ENCODE results near the gene LCOR.

Gene LCOR

GRCh38 chr10:96890580-96890979 is 58.5 kb downstream of the LCOR start:
- DNase-seq: no peak

- DNase-seq: no peak
These were observed 59.7 kb downstream of the LCOR start for GRCh38 chr10:96891840-96892239.

- DNase-seq: no peak
These were observed 63.7 kb downstream of the LCOR start for GRCh38 chr10:96895662-96896424.

GRCh38 chr10:96896884-96897589 is 64.9 kb downstream of the LCOR start:
- peak; percentile 32 for DNase-seq

- no peak for DNase-seq
These were observed 70.0 kb downstream of the LCOR start for GRCh38 chr10:96902117-96902516.

GRCh38 chr10:96902731-96903358 is 70.7 kb downstream of the LCOR start:
- DNase-seq: no peak

- no peak for DNase-seq
These were observed 72.5 kb downstream of the LCOR start for GRCh38 chr10:96904648-96905047.

- DNase-seq: no peak
These were observed 74.8 kb downstream of the LCOR start for GRCh38 chr10:96906864-96907263.

- peak; percentile 84 for DNase-seq
These were observed 78.6 kb downstream of the LCOR start for GRCh38 chr10:96910488-96911395.

GRCh38 chr10:96912405-96912804 is 80.3 kb downstream of the LCOR start:
- DNase-seq: no peak

GRCh38 chr10:96913906-96914305 is 81.8 kb downstream of the LCOR start:
- DNase-seq: no peak

- no peak for DNase-seq
These were observed 85.5 kb downstream of the LCOR start for GRCh38 chr10:96917628-96918027.

GRCh38 chr10:96918214-96919002 is 86.3 kb downstream of the LCOR start:
- no peak for DNase-seq

- DNase-seq: no peak
These were observed 87.8 kb downstream of the LCOR start for GRCh38 chr10:96919785-96920430.

GRCh38 chr10:96921655-96922054 is 89.6 kb downstream of the LCOR start:
- DNase-seq: no peak

GRCh38 chr10:96922978-96923948 is 91.2 kb downstream of the LCOR start:
- no peak for DNase-seq

GRCh38 chr10:96924861-96925260 is 92.8 kb downstream of the LCOR start:
- no peak for DNase-seq

- no peak for DNase-seq
These were observed 98.4 kb downstream of the LCOR start for GRCh38 chr10:96930469-96930868.

- DNase-seq: no peak
These were observed 103.0 kb downstream of the LCOR start for GRCh38 chr10:96935148-96935547.

GRCh38 chr10:96935810-96936209 is 103.7 kb downstream of the LCOR start:
- DNase-seq: no peak
